IPS DF 19.7 (cell line): ENCODE measurements around the gene PAK2.
"Not testable (repeated sequence)": the region's sequence is repeated elsewhere in the genome, so short reads cannot be mapped to it uniquely, and the experiment has no call there.

ENCODE experiments used
- DNase-seq: peaks from one replicate; pipeline ENCODE4 v3.0.0-alpha.2; 2013; ENCODE audit warnings: low read depth, low spot score

The PAK2 gene

GRCh38 chr3:196739671-196740480 lies at the start of gene PAK2:
Gene PAK2, plus strand, starts transcription at chr3:196739857. Its CDS starts 42,790 bp downstream, at chr3:196782647.
- peak; percentile 50 for DNase-seq

GRCh38 chr3:196689941-196690660 lies 49.6 kb upstream of the PAK2 start:
- no peak for DNase-seq

GRCh38 chr3:196691386-196691785 lies 48.3 kb upstream of the PAK2 start:
- DNase-seq: no peak

- DNase-seq: no peak
These were observed 45.4 kb upstream of the PAK2 start for GRCh38 chr3:196694202-196694638.

- no peak for DNase-seq
These were observed 44.5 kb upstream of the PAK2 start for GRCh38 chr3:196694941-196695848.

- DNase-seq: no peak
These were observed 43.8 kb upstream of the PAK2 start for GRCh38 chr3:196695849-196696226.

- DNase-seq: no peak
These were observed 42.4 kb upstream of the PAK2 start for GRCh38 chr3:196697270-196697669.

GRCh38 chr3:196699749-196700148 lies 39.9 kb upstream of the PAK2 start:
- DNase-seq: no peak

GRCh38 chr3:196700801-196701200 lies 38.9 kb upstream of the PAK2 start:
- no peak for DNase-seq

- no peak for DNase-seq
These were observed 33.3 kb upstream of the PAK2 start for GRCh38 chr3:196706327-196706726.

- no peak for DNase-seq
These were observed 32.9 kb upstream of the PAK2 start for GRCh38 chr3:196706731-196707130.

GRCh38 chr3:196707566-196707965 lies 32.1 kb upstream of the PAK2 start:
- DNase-seq: no peak

GRCh38 chr3:196708467-196708866 lies 31.2 kb upstream of the PAK2 start:
- no peak for DNase-seq

- DNase-seq: no peak
These were observed 27.7 kb upstream of the PAK2 start, which contains the start of the genes CEP19 and PIGX for GRCh38 chr3:196711838-196712513. Gene CEP19, minus strand, starts transcription at chr3:196712250. Its CDS starts 3,593 bp downstream, at chr3:196708657. Gene PIGX, plus strand, starts transcription at chr3:196712377.

- DNase-seq: no peak
These were observed 26.9 kb upstream of the PAK2 start for GRCh38 chr3:196712514-196713413.

GRCh38 chr3:196717162-196717561 lies 22.5 kb upstream of the PAK2 start:
- not testable (repeated sequence) for DNase-seq

GRCh38 chr3:196721097-196721496 lies 18.6 kb upstream of the PAK2 start:
- DNase-seq: no peak

- DNase-seq: no peak
These were observed 12.6 kb upstream of the PAK2 start for GRCh38 chr3:196726788-196727675.

- DNase-seq: no peak
These were observed 3.9 kb upstream of the PAK2 start for GRCh38 chr3:196735751-196736150.
